Erythroblast (primary cell): ENCODE data around the gene GNAQ.

Source experiments
- GATA1 ChIP-seq: IDR thresholded peaks from 2 replicates; pipeline ENCODE4 v1.6.1; 2011; ENCODE audit warnings: low read depth, mild to moderate bottlenecking, control low read depth, low read length, moderate library complexity
- POLR2A ChIP-seq: IDR thresholded peaks from 2 replicates; pipeline ENCODE4 v1.6.1; 2011; ENCODE audit warnings: mild to moderate bottlenecking, low read length

- TF ChIP-seq POLR2A (no peak), GATA1 (no peak)
Measured at GRCh38 chr9:77927265-77927664, 104.3 kb downstream of the GNAQ start.
